NCI-H2171 (cell line): ENCODE data around the gene YDJC.
A peak's percentile ranks its signal among the peaks of the same experiment; 100 is the strongest.
"Not testable (repeated sequence)": the region's sequence is repeated elsewhere in the genome, so short reads cannot be mapped to it uniquely, and the experiment has no call there.

ENCODE experiments used
- DNase-seq: peaks from one replicate; lab custom pipeline; 2025; lab: John Stamatoyannopoulos, UW

YDJC gene

DNA sequence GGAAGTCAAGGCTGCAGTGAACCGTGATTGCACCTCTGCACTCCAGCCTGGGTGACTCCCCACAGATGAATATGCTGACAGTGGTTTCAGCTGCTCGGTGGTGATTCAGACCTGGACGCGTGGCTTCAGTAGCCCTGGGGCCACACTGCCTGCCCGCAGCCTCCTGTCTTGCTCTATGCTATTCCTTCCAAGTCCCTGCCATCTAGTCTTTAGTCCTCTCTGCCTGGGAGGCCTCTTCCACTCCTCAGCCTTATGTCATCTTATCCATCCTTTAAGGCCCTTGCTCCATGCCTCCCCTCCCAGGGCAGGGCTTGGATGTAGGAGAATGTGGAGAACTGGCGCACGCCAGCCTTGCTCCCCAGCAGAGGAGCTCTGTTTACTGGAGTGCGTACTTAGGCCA, 23.0 kb downstream of the YDJC start:
- DNase-seq, result no peak

DNA sequence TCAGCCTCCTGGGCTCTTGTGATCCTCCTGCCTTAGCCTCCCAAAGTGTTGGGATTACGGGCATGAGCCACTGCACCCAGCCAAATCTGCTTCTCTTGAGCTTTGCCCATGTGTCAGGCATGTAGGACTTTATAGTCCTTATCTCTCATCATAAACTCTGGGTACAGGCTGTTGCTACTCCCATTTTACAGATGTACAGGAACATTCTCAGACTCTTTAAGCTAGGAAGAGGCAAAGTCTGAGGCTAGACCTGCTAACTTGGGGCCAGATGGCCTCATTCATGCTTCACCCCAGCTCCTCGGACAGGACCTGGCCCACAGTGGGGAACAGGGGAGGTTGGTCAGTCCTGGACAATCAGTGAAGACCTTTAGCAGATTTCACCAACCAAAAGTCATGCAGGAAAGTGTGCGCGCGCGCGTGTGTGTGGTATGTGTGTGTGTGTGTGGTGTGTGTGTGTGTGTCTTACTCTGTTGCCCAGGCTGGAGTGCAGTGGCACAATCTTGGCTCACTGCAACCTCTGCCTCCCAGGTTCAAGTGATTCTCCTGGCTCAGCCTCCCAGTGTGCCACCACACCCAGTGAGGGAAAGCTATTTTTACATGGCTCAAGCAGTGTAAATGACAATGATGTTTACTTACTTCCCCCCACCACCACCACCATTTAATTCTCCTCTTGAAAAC, 23.8 kb downstream of the YDJC start:
- no peak for DNase-seq

DNA sequence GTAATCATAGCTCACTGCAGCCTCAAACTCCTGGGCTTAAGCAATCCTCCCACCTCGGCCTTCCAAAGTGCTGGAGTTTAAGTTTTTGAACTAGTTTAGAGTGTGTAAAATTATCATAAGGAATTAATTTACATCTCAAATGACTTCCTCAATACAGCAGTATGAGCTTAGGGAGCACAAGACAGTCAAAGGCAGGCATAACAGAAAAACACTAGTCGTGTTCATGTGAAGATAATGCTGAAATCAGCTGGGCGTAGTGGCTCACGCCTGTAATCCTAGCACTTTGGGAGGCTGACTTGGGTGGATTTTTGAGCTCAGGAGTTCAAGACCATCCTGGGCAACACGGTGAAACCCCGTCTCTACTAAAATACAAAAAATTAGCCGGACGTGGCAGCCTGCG, 25.8 kb downstream of the YDJC start:
- no peak for DNase-seq

DNA sequence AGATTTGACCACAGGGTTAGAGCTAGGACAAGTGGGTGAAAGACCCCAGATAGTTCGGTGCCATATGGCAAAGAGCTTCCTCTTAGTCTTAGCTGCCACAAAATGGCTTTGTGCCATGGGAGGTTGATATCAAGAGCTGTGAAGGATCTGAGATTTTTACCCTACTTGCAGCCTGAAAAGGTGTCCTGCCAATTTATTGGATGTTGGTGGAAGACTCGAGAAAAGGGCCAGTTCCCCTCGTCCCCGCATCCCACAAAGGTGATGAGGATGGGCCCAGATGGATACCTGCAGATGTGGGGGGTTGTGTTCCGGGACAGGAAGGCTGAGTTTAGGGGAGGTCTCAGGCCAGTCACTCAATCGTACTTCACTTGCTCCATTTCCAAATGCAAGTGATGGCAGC, 27.2 kb downstream of the YDJC start:
- DNase-seq, result no peak

DNA sequence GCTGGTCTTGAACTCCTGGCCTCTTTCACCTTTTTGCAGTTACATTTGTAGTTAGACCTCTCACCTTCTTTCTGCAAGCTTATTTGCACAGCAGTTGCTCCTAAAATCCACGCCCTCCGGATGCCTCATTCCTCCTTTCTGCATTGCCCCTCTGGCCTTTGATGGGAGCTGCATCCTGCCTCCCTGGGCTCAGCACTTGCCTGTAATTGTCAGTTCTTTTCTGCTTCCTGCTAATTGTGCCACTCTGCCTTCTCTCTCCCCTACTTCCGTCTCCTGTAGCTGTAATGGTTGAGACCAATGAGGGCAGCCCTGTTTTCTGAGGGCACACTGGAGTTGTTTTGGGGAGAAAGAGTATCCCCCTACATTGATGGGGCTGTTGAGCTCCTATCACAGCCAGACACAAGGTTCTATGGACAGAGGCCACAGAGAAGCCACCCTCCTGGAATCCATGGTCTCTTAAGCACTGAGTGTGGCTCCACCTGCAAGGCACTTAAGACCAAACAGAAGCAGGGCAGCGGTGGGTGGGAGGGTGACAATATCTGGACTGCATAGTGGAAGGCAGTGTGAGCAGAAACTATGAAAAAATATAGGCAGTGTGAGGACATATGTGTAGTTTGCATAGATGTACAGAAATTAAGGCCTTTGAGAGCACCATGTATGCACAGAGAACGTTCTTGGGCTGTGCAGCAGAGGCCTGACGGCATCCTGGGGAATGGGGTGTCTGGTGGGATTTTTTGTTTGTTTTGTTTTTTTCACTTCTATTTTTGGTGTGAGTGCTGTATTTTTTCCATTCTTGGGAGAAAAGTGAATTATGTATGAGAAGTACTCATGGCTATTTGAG, 30.5 kb downstream of the YDJC start:
- DNase-seq, result no peak

DNA sequence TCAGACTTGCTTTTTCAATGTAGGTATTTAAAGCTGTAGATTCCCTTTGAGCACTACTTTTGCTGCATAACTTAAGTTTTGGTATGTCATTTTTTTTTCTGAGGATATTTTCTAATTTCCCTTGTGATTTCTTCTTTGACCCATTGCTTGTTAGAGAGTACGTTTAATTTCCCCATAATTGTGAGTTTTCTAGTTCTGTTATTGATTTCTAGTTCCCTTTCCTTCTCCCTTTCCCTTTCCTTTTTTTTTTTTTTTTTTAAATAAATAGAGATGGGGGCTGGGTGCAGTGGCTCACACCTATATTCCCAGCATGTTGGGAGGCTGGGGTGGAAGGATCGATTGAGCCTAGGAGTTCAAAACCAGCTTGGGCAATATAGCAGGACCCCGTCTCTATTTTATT, 31.5 kb downstream of the YDJC start:
- DNase-seq, result no peak

DNA sequence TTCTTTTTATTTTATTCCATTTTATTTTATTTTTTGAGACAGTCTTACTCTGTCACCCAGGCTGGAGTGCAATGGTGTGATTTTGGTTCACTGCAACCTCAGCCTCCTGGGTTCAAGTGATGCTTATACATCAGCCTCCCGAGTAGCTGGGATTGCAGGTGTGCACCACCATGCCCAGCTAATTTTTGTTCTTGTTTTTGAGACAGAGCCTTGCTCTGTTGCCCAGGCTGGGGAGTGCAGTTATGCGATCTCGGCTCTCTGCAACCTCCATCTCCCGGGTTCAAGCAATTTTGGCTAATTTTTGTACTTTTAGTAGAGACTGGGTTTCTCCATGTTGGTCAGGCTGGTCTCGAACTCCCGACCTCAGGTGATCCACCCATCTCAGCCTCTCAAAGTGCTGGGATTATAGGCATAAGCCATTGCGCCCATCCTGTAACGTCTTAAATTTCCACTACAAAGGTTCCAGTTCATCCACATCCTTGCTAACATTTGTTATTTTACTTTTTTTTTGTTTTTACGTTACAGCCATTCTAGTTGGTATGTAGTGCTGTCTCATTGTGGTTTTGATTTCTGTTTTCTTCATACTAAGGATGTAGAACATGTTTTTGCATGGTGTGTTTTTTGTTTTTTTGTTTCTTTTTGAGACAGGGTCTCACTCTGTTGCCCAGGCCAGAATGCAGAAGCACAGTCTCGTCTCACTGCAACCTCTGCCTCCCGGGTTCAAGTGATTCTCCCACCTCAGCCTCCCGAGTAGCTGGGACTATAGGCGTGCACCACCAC, 33.3 kb downstream of the YDJC start:
- not testable (repeated sequence) for DNase-seq

DNA sequence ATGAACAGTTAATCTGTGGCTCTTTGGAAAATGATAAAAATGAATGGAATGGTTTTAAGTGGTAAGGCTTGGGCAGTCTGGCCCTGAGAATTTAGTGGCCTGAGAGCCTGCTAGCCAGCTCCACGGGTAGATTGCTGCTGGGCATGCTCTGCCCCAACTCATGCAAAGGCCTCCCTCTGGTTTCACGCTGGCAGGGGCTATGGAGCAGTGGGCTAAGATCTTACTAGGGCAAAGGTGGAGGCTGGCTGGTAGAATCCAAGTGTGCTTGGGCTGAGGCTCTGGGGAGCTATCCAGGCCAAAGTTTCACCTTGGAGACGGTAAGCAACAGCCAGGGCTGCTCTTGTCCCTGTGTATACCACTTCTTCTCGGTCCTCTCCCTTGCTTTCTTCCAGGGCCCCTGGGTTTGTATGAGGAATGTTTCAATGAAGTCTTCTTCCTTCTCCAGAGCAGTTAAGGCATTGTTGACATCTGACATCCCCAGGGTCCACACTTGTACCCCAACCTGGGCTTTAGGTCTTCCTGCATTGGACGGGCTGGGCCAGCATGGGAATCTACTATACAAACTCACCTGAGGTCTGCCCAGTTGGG, 34.9 kb downstream of the YDJC start:
- no peak for DNase-seq

DNA sequence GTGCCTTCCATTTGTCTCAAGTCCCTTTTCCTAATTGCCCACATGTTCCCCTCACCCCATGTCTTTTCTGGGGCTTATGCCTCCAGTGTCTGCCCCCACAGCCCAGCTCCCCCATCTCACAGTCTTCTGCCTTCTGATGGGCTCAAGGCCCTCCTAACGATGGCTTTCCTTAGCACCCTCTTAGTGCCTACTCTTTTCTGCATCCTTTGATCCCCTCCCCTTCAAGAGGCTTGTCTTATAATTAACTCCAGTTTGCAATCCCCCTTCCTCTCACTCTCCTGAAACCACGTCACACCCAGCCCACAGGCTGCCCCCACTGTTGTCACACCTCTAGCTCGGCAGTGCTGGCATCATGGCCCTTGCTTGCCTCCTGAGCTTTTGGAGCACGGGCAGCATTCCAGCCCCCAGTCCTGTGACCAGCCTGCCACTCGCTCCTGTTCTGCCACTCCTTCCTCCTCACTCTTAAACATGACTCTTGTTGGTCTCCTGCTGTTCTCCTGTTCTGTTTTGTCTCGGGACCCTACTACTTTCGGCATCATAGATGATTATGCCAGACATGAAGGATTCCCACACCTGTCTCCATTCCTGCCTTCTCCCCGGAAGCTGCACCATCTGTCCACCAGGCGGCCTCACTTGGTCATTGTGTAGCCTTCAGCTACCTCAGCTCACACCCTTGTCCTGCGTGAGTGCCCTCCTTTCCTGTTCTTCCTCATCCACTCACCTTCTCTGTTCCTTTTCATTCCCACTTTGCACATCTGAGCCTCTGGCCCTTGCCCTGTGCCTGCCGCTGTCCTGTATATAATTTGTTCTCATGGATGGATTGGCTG, 36.2 kb downstream of the YDJC start:
- DNase-seq, result no peak

DNA sequence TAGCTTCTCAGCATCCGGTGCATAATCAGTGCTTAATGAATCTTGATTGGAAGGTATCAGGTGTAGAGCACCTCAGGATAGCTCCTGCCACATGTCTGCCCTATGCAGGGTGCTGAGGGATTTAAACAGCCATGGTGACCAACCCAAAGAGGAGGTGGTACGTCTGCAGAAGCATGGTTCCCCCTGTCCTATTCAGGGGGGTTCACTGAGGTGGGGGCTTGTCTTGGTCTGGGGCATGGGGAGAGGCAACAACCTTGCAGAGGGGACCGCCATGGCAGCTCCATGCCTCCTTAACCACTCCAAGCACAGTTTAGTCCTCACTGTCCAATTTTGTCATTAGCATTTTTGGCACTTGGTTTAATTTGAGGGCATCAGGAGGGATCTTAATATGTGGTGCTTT, 37.4 kb downstream of the YDJC start:
- no peak for DNase-seq

DNA sequence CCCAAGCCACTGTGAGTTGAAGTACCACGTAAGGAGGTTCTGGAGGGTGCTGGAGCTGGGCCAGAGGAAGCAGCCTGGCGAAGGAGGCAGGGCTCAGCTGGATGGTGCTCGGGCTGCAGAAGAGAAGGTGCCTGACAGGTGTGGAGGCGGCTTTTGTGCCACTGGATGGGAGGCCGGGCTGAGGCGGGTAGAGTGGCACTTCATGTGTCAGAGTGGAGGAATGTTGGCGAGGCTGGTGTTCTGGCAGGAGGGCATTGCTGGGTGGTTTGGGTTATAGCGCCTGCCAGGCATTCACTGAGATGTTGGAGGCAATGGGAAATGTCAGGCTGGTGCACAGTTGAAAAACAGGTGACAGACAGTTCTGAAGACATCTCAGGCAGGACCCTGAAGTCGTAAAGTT, 38.1 kb downstream of the YDJC start:
- no peak for DNase-seq

DNA sequence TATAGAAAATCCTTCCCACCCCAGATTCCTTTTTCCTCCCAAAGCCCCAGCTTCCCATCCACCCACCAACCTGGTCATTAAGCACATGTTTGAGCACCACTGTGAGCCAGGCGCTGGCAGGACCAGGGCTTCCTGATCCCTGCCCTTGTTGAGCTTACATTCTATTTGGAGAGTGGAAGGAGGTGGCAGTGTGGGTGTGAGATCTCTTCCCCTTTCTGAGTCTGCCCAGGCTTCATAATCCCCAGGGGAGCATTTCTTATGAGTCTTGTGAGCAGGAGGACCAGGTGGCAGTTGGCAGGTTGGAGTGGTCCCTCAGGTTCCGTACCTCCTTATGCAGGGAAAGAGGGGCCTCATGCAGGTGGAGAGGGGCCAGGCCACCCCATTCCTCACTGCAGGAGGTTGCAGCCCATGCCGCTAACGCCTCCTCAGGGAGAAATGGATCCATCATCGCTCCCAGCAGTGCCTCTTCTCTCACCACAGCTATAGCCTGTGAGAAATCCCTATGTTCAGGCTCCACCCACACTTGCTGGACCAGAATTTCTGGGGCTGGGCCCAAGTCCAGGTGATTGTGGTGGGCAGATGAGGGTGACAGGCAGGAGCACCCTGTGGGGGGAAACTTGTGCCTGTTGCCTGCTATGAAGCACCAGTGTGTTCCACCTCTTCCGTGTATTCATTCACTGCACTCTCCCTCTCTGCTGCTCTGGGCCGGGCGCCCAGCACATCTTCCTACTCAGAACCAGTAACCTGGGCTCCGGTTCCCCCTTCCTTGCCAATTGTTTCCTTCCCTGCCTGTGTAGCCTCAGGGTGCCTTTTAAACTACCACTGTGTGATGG, 38.8 kb downstream of the YDJC start:
- peak; percentile 74 for DNase-seq

DNA sequence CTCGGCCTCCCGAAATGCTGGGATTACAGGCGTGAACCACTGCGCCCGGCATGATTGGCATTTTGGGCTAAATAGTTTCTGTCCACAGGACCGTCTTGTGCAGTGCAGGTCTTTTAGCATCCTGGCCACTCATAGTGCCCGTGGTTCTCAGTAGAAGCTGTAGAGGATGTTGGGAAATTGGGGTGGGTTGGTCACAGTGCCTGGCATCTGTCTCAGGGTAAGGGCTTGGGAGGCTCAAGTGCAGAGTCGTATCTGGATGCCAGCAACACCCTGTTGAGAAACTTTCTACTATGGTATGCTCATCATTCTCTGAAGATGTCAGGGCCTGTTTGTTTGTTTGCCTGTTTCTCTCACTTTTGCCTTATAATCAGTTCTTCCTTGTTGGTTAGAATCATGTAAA, 40.4 kb downstream of the YDJC start:
- no peak for DNase-seq

DNA sequence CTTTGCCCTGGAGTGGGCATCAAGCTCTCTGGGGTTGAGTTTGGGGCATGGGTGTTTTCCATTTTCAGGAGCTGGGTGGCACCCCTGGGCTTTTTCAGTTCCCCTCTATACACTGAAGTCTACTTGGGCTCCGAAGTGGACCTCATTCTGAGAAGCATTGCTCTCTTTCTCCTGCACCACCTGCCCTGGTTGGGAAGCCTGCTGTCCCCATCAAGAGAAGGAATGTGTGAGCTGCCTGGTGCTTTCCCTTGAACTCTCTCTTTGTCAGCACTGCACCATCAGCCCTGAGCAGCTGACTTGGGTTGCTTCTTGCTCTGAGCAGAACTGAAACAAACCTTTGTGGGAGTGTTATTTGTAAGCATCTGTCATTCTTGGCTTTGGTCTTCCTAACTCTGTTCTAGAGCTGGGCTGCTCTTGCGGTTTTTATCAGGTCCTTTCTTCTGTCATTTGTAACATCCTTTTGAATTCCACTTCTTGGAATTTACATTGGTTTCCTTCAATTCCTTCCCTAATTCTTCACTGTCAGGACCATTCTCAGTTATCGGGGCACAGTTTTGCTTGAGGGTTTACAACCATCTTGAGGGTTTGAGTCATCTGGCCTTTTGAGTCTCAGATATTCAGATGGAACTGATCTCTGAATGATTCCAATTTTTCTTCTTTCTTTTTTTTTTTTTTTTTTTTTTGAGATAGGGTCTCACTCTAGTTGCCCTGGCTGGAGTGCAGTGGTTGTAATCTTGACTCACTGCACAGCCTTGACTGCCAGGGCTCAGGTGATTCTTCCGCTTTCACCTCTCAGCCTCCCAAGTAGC, 41.8 kb downstream of the YDJC start:
- DNase-seq, result no peak

DNA sequence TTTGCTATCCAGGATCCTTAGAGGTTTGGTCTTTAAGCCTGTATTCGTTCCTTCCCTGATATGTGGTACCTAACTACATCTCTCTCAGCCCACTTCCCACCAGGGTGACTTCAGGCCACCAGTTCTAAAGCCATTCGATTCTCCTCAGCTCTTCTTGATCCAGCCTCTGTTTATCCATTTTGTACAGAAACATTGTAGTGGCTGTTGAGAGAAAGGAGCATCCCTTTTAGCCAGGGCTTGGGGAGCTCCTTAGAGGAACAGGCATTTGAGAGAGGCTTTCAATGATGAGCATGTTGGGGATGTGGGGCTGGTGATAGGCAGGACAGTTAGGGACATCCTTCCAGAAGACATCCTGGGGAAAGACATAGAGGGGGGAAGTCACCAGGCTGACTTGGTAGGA, 44.4 kb downstream of the YDJC start:
- DNase-seq, result no peak

DNA sequence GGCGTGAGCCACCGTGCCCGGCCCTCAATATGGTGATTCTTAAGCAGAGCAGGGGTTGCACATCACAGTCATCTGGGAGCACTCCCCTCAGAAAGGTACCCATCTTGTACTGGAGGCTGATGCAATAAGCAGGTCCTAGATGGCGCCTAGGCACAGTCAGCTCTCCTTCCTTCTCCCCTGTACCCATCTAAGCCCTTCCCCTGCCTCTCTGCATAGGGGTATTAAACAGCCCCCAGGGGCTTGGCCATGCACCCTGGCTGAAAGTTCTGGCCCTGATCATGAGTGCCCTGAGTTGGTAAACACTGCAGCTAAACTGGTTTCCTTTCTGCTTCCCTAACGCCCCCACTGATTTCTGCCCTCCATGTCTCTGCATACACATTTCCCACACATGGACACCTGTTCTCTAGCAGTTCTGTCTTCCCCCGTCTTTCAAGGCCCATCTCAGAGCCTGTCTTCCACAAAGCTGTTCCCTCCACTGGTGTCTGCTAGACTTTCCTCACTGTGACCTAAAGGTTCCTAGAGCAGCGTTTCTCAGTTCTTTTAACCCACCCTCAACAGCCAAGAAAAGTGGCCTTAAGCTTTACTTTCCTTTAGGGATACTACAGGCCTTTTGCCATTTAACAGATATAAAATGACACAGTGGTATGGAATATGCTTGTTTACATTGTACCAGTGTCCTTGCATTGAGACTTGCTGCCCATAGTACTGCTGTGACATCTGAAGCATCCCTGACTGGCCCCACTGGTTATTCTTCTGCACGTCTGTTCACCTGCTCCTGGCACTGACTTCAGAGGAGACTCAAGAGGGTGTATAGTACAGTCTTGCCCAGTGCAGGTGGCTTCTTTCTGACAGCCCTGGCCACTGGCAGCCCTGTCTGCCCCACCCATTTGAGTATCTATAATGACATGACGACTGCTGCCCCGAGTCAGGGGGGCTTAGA, 46.8 kb downstream of the YDJC start:
- DNase-seq, result no peak

DNA sequence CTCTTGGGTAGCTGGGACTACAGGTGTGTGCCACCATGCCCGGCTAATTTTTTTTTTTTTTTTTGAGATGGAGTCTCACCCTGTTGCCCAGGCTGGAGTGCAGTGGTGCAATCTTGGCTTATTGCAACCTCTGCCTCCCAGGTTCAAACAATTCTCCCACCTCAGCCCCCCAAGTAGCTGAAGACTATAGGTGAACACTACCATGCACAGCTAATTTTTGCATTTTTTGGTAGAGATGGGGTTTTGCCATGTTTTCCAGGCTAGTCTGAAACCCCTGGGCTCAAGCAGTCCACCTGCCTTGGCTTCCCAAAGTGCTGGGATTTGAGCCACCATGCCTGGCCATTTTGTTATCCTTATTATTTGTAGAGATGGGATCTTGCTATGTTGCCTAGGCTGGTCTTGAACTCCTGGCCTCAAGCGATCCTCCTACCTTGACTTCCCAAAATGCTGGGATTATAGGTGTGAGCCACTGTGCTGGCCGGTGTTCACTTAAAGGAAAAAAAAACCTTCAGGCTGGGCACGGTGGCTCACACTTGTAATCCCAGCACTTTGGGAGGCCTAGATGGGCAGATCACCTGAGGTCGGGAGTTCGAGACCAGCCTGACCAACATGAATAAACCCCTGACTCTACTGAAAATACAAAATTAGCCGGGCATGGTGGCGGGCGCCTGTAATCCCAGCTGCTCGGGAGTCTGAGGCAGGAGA, 48.7 kb downstream of the YDJC start:
- not testable (repeated sequence) for DNase-seq

DNA sequence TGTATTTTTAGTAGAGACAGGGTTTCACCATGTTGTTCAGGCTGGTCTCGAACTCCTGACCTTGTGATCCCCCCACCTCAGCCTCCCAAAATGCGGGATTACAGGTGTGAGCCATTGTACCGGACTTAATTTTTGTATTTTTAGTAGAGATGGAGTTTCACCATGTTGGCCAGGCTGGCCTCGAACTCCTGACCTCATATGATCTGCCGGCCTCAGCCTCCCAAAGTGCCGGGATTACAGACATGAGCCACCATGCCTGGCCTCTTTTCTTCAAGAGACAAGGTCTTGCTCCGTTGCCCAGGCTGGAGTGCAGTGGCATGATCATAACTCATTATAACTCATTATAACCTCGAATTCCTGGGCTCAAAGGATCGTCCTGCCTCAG, 49.2 kb downstream of the YDJC start:
- DNase-seq, result not testable (repeated sequence)
